CD14-positive monocyte (primary cell): ENCODE data around the gene KIF4B. TPM values are rescaled to one million over a fixed set of nuclear protein-coding genes. Genes with fewer than 3 reads are reported as not detected.

Experiments used
- DNase-seq, 3 donors: peaks; one replicate each; pipeline ENCODE4 v3.0.0-alpha.2; 2011 to 2022
- H2AFZ ChIP-seq: 2 replicates; pipeline ENCODE4 v1.6.0; 2012; ENCODE audit warnings: mild to moderate bottlenecking, low read depth, low read length, inconsistent platforms; ENCODE audit not compliant: insufficient read depth, poor library complexity, severe bottlenecking
- H3K27ac ChIP-seq, 2 donors: 1 replicate in 1 of 2; 2 replicates in 1 of 2; pipeline ENCODE4 v1.5.1; 2012 to 2013; ENCODE audit warnings: low read length in 2 of 2, control low read depth in 1 of 2, inconsistent platforms in 1 of 2, low read depth in 1 of 2, mild to moderate bottlenecking in 1 of 2
- H3K27me3 ChIP-seq, 2 donors: one replicate each; pipeline versions ENCODE4 v1.6.0 to v1.6.1; 2011 to 2013; ENCODE audit warnings: low read length in 2 of 2; ENCODE audit not compliant: control insufficient read depth in 2 of 2, insufficient read depth in 2 of 2
- H3K36me3 ChIP-seq, 2 donors: replicated peaks in 1 of 2; 1 replicate in 1 of 2; 2 replicates in 1 of 2; pipeline versions ENCODE4 v1.5.1 to v1.6.1; 2012 to 2013; ENCODE audit warnings: low read length in 2 of 2, control low read depth in 1 of 2, inconsistent platforms in 1 of 2, mild to moderate bottlenecking in 1 of 2; ENCODE audit not compliant: insufficient read depth in 2 of 2, control insufficient read depth in 1 of 2
- H3K4me1 ChIP-seq, 2 donors: 1 replicate in 1 of 2; 2 replicates in 1 of 2; pipeline versions ENCODE4 v1.5.1 to v1.6.1; 2012 to 2013; ENCODE audit warnings: low read length in 2 of 2, control low read depth in 1 of 2, inconsistent platforms in 1 of 2, mild to moderate bottlenecking in 1 of 2, moderate library complexity in 1 of 2; ENCODE audit not compliant: insufficient read depth in 2 of 2, control insufficient read depth in 1 of 2
- H3K4me2 ChIP-seq: replicated peaks from 2 replicates; pipeline ENCODE3; 2012; ENCODE audit warnings: low read length, moderate library complexity, mild to moderate bottlenecking; ENCODE audit not compliant: poor library complexity, severe bottlenecking; ENCODE audit errors: extremely low read depth
- H3K4me3 ChIP-seq, 3 experiments: fragments of 200-600 bp in 1 of 3; sonication (generic) in 1 of 3; replicated peaks in 1 of 3; 1 replicate in 2 of 3; 2 replicates in 1 of 3; pipeline ENCODE4 v1.5.1; 2011 to 2013; ENCODE audit warnings: low read length in 3 of 3, mild to moderate bottlenecking in 3 of 3, control low read depth in 2 of 3, low read depth in 2 of 3, inconsistent platforms in 1 of 3, moderate library complexity in 1 of 3
- H3K79me2 ChIP-seq: 2 replicates; pipeline ENCODE4 v1.6.0; 2012; ENCODE audit warnings: mild to moderate bottlenecking, control low read depth, inconsistent platforms, low read length, moderate library complexity; ENCODE audit not compliant: insufficient read depth
- H3K9ac ChIP-seq: 2 replicates; pipeline ENCODE4 v1.6.0; 2017; ENCODE audit warnings: low read length, mild to moderate bottlenecking; ENCODE audit not compliant: insufficient read depth, poor library complexity, severe bottlenecking
- H3K9me3 ChIP-seq, 2 donors: replicated peaks in 1 of 2; 1 replicate in 1 of 2; 2 replicates in 1 of 2; pipeline versions ENCODE4 v1.5.1 to v1.6.1; 2012 to 2013; ENCODE audit warnings: low read length in 2 of 2, control low read depth in 1 of 2; ENCODE audit not compliant: control insufficient read depth in 1 of 2, insufficient read depth in 1 of 2
- H4K20me1 ChIP-seq: 2 replicates; pipeline ENCODE4 v1.6.0; 2012; ENCODE audit warnings: mild to moderate bottlenecking, low read length, control low read depth, moderate library complexity; ENCODE audit not compliant: insufficient read depth
- H3K27ac Mint-ChIP-seq, 7 donors: one replicate each; pipeline ENCODE4 v1.8.0; 2020; ENCODE audit warnings: mild to moderate bottlenecking in 7 of 7, mixed read lengths in 7 of 7, moderate library complexity in 6 of 7, inconsistent platforms in 2 of 7
- H3K27me3 Mint-ChIP-seq, 3 donors: one replicate each; pipeline ENCODE4 v1.8.0; 2021 to 2022; ENCODE audit warnings: low read depth in 3 of 3, mild to moderate bottlenecking in 3 of 3, mixed read lengths in 3 of 3, moderate library complexity in 3 of 3, inconsistent platforms in 1 of 3
- H3K36me3 Mint-ChIP-seq, 2 donors: one replicate each; pipeline ENCODE4 v1.8.0; 2020; ENCODE audit warnings: mixed read lengths in 2 of 2, inconsistent platforms in 1 of 2, mild to moderate bottlenecking in 1 of 2
- H3K4me1 Mint-ChIP-seq: one replicate; pipeline ENCODE4 v1.8.0; 2020; ENCODE audit warnings: mild to moderate bottlenecking, mixed read lengths
- H3K4me3 Mint-ChIP-seq, 2 donors: one replicate each; pipeline ENCODE4 v1.8.0; 2020; ENCODE audit warnings: mild to moderate bottlenecking in 2 of 2, mixed read lengths in 2 of 2, moderate library complexity in 1 of 2
- H3K9me3 Mint-ChIP-seq, 7 donors: one replicate each; pipeline ENCODE4 v1.8.0; 2020 to 2022; ENCODE audit warnings: mixed read lengths in 7 of 7, mild to moderate bottlenecking in 6 of 7, moderate library complexity in 6 of 7, inconsistent platforms in 2 of 7
- whole genome bisulfite sequencing: methylation state at CpG from one replicate; pipeline ENCODE4 v1.1.5; 2013; ENCODE audit warnings: missing lambda C conversion rate; ENCODE audit not compliant: insufficient coverage; 5-methylcytosine and 5-hydroxymethylcytosine counted together
- intact Hi-C, 2 donors: fragments of 100-400 bp; cut with micrococcal nuclease; formaldehyde crosslinking; loops; one replicate each; pipeline versions ENCODE4 v1.15.0 to v1.15.1; 2023
- polyA plus RNA-seq, 3 donors: library from polyadenylated mRNA; depleted of rRNA in 1 of 3; unstranded in 2 of 3; stranded (reverse) in 1 of 3; fragments of 300-500 nt in 2 of 3; fragments of >200 nt in 1 of 3; fragmentation: Illumina TruSeq in 2 of 3; gene quantifications; 1 replicate in 2 of 3; 2 replicates in 1 of 3; pipeline ENCODE4 v1.2.3, GENCODE V29; 2012 to 2021
- TF ChIP-seq, protein P1 (sequence below): fragments of 200-600 bp; IDR thresholded peaks from one replicate; pipeline ENCODE4 v1.8.0; 2022; ENCODE audit warnings: antibody characterized with exemption, mild to moderate bottlenecking

The KIF4B gene
- polyA plus RNA-seq, 3 donors: 0.01 TPM; not detected in 2

DNA sequence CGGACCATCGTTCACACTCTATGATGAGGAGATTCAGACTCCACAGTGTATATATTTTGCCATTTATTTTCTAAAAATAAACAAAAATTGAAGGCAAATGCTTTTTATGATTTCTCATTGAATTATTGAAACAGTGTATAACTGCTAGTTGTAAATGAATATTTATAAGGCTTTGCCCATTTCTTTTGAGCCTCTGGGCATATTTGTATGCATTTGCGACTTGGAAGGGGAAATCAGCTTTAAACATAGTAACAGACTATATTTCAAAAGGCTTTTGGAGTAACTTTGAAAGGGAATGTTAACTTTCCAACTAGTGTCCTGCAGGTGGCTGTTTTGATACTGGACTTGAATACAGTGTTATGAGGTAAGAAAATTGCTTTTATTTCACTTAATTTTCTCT, 46.7 kb upstream of the KIF4B start:
- Histone ChIP-seq H3K9me3 (no peaks in the 10 kb centered on the region), H3K27ac (no peak overlapping the region), H3K4me1 (no peaks in the 10 kb centered on the region), H2AFZ (no peak overlapping the region), H3K4me2 (no peak overlapping the region), H4K20me1 (no peaks in the 10 kb centered on the region), H3K9ac (no peak overlapping the region), H3K36me3 (peaks cover 29 to 70% of the 10 kb centered on the region in 2 donors), H3K79me2 (no peaks in the 10 kb centered on the region), H3K27me3 (no peaks in the 10 kb centered on the region), H3K4me3 (no peak overlapping the region)
- H3K4me3 Mint-ChIP-seq: no peak overlapping the region
- peaks cover 47 to 59% of the 10 kb centered on the region in 2 donors for H3K36me3 Mint-ChIP-seq
- H3K27me3 Mint-ChIP-seq: no peaks in the 10 kb centered on the region
- no CpG with 5 or more reads among the region's 3 CpGs for WGBS
- intact Hi-C loops: no loop called here
- peak overlapping the region in 1 of 7 donors; percentile 2 for H3K27ac Mint-ChIP-seq
- H3K4me1 Mint-ChIP-seq: peaks cover 4% of the 10 kb centered on the region
- no peaks in the 10 kb centered on the region for H3K9me3 Mint-ChIP-seq
- TF ChIP-seq, protein P1, sequence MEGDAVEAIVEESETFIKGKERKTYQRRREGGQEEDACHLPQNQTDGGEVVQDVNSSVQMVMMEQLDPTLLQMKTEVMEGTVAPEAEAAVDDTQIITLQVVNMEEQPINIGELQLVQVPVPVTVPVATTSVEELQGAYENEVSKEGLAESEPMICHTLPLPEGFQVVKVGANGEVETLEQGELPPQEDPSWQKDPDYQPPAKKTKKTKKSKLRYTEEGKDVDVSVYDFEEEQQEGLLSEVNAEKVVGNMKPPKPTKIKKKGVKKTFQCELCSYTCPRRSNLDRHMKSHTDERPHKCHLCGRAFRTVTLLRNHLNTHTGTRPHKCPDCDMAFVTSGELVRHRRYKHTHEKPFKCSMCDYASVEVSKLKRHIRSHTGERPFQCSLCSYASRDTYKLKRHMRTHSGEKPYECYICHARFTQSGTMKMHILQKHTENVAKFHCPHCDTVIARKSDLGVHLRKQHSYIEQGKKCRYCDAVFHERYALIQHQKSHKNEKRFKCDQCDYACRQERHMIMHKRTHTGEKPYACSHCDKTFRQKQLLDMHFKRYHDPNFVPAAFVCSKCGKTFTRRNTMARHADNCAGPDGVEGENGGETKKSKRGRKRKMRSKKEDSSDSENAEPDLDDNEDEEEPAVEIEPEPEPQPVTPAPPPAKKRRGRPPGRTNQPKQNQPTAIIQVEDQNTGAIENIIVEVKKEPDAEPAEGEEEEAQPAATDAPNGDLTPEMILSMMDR: no peak
- no peak for DNase-seq

DNA sequence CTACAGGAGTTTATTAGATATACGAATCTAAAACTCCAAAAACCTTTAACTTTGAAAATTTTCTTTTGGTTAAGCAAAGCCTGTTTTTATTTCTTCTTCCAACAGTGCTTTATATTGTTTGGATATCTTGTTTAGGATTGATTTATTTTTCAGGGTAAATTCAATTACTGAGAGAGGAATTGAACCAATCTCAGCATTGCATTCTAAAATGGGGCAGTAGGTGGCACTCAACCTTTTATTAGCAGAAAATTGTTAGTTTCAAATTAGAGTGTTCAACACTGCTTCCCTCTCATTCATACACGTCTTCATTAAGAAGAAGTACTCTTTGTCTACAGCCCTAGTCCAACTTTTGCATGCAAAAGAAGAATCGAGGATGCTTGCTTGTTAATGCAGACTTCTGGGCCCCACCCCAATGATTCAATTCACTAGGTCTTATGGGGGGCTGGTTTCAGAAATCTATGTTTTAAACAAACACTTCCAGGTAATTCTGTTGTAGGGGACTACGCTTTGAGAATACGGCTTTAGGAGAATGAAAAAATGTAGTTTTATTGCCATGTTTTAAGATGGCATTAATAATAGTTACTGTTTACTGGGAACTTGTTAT, 46.0 kb upstream of the KIF4B start:
- Mint-ChIP-seq H3K4me3 (no peak overlapping the region), H3K4me1 (peaks cover 4% of the 10 kb centered on the region), H3K27me3 (no peaks in the 10 kb centered on the region), H3K27ac (no peak overlapping the region), H3K36me3 (peaks cover 44 to 56% of the 10 kb centered on the region in 2 donors), H3K9me3 (no peaks in the 10 kb centered on the region)
- Histone ChIP-seq H3K4me2 (no peak overlapping the region), H3K4me3 (no peak overlapping the region), H3K27me3 (no peaks in the 10 kb centered on the region), H3K9me3 (no peaks in the 10 kb centered on the region), H4K20me1 (no peaks in the 10 kb centered on the region), H3K27ac (no peak overlapping the region), H3K79me2 (no peaks in the 10 kb centered on the region), H2AFZ (no peak overlapping the region), H3K4me1 (no peaks in the 10 kb centered on the region), H3K36me3 (peaks cover 26 to 64% of the 10 kb centered on the region in 2 donors), H3K9ac (no peak overlapping the region)
- WGBS: no CpG with 5 or more reads among the region's 5 CpGs
- intact Hi-C loops: no loop called here
- TF ChIP-seq, protein P1: peak; percentile 43
- DNase-seq: no peak
